ENCODE data around the gene TOGARAM2.
"Not testable (repeated sequence)": the region's sequence is repeated elsewhere in the genome, so short reads cannot be mapped to it uniquely, and the experiment has no call there.

Gene TOGARAM2

DNA sequence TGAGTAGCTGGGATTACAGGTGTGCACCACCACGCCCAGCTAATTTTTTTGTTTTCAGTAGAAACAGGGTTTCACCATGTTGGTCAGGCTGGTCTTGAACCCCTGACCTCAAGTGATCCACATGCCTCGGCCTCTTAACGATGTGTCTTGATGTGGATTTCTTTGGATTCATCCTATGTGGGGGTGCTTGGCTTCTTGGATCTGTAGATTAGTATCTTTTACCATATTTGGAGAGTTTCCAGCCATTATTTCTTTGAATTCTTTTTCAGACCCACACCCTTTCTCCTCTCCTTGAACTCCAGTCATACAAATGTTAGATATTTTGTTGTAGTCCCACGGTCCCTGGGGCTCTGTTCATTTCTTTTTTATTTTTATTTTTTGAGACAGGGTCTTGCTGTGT, 6.8 kb upstream of the TOGARAM2 start:
- in situ Hi-C loops (cut with MboI; ENCODE audit: low sequenced_read_pairs, unreplicated experiment): no loop called here
- DNase-seq (ENCODE audit: low spot score): no peak
- TF ChIP-seq, protein P1, sequence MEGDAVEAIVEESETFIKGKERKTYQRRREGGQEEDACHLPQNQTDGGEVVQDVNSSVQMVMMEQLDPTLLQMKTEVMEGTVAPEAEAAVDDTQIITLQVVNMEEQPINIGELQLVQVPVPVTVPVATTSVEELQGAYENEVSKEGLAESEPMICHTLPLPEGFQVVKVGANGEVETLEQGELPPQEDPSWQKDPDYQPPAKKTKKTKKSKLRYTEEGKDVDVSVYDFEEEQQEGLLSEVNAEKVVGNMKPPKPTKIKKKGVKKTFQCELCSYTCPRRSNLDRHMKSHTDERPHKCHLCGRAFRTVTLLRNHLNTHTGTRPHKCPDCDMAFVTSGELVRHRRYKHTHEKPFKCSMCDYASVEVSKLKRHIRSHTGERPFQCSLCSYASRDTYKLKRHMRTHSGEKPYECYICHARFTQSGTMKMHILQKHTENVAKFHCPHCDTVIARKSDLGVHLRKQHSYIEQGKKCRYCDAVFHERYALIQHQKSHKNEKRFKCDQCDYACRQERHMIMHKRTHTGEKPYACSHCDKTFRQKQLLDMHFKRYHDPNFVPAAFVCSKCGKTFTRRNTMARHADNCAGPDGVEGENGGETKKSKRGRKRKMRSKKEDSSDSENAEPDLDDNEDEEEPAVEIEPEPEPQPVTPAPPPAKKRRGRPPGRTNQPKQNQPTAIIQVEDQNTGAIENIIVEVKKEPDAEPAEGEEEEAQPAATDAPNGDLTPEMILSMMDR (IDR thresholded peaks at IDR 0.05; ENCODE audit: borderline replicate concordance, control extremely low read depth, extremely low read depth, insufficient read depth, missing control alignments): no peak

DNA sequence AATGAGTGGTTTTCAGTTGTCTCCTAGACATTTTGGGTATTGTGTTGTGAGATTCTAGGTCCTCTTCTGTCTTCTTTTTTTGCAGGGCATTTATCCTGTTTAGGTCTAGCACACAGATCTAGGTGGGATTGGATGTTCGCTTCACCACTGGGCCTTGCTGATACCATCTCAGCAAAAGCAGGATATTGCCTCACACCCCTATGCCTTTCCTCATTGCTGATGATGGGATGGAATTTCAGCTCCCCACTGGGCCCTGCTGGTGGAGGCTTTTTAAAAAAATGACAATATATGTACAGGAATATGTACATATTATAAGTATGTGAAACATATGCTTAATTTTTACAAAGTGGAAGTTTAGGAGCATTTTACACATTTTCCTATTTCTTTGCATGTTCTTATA, 5.4 kb upstream of the TOGARAM2 start:
- DNase-seq (ENCODE audit: low spot score): no peak
- in situ Hi-C loops (cut with MboI; ENCODE audit: low sequenced_read_pairs, unreplicated experiment): no loop called here
- TF ChIP-seq, protein P1 (IDR thresholded peaks at IDR 0.05; ENCODE audit: borderline replicate concordance, control extremely low read depth, extremely low read depth, insufficient read depth, missing control alignments): no peak

DNA sequence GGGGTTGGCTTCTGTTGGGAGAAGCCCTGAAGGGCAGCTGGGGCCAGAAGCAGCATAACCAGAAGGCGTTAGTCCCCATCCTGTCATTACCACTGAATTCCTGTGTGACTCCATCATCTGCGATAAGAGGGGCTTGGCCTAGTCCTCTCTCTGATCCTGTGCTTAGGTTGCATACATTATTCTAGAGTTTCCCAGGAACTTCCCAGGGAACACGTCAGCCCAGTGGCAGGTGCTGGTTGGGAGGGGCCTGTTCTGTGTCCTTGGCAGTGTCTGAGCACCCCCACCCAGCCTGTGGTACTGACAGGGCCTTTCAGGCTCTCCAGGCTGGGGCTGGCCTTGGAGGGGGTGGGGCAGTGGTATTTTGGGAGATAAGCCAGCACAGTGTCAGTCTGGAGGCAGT, 4.5 kb upstream of the TOGARAM2 start:
- DNase-seq (ENCODE audit: low spot score): no peak
- TF ChIP-seq, protein P1 (IDR thresholded peaks at IDR 0.05; ENCODE audit: borderline replicate concordance, control extremely low read depth, extremely low read depth, insufficient read depth, missing control alignments): no peak
- in situ Hi-C loops (cut with MboI; ENCODE audit: low sequenced_read_pairs, unreplicated experiment): no loop called here

DNA sequence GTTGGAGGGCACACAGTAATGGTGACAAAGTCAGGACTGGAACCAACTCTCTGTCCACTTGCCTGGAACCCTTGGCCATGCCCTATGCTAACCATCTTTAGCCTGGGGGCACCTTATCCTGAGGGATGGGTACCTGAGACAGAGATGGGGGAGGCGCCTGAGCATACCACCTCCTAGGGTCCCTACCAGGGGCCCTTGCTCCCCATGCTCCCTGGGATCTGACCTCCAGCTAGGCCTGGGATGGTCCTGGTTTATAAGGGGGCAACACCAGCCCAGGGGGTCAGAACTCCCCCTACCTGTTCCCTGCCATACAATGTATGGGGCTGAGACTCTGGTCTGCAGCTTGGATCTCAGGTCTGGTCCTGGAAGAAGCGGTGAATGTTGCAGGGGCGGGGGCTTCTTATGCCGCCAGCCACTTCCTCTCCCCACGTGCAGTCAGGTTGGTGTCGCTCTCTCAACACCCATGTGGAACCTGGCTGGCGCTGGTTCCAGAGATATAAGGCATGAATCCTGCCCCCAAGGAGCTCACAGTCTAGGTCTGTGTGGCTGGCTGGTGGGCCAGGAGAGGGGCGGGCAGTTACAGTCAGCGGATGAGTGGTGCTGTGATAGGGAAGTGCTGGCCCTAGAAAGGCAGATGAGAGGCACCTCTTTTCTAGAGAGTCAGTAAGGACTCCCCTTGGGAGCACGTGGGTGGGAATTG, 3.8 kb upstream of the TOGARAM2 start:
- peak; percentile 17 for DNase-seq (ENCODE audit: low spot score)
- in situ Hi-C loops (cut with MboI; ENCODE audit: low sequenced_read_pairs, unreplicated experiment): no loop called here
- TF ChIP-seq, protein P1 (IDR thresholded peaks at IDR 0.05; ENCODE audit: borderline replicate concordance, control extremely low read depth, extremely low read depth, insufficient read depth, missing control alignments): no peak

DNA sequence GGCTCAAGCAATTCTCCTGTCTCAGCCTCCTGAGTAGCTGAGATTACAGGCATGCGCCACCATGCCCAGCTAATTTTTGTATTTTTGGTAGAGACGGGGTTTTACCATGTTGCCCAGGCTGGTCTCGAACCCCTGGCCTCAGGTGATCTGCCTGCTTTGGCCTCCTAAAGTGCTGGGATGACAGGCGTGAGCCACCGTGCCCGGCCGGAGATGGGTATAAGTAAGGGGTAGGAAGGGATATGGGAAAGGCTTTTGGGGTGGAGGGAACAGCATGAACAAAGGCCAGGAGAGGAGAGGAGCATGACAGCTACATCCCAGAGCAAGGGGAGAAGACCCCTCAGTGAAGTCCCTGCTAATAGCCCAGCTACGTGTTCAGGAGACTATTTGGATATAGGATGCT, 3.1 kb upstream of the TOGARAM2 start:
- in situ Hi-C loops (cut with MboI; ENCODE audit: low sequenced_read_pairs, unreplicated experiment): not testable (repeated sequence)

DNA sequence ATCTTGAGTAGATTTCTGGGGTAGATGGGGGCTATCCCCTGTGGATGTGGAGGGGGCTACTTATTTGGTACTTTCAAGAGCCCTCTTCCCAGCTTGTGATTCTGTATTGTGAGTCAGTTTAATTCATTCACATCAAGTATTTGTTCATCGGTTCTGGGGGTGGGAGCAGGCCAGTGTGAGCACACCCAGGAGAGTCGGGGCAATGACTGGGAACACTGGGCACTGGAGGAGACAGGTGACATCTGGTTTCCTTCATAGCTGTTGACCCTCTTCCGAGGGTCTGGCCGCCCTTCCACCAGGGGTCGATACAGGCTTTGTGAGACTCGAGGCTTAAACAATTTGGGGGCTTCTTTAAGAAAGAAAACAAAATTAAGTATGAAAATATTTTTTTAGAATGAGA, 2.5 kb upstream of the TOGARAM2 start:
- no peak for DNase-seq (ENCODE audit: low spot score)
- in situ Hi-C loops (cut with MboI; ENCODE audit: low sequenced_read_pairs, unreplicated experiment): no loop called here
- TF ChIP-seq, protein P1 (IDR thresholded peaks at IDR 0.05; ENCODE audit: borderline replicate concordance, control extremely low read depth, extremely low read depth, insufficient read depth, missing control alignments): no peak

More for the DNA sequence above, 3.1 kb upstream of the TOGARAM2 start:
- DNase-seq (ENCODE audit: low spot score): peak; percentile 16

DNA sequence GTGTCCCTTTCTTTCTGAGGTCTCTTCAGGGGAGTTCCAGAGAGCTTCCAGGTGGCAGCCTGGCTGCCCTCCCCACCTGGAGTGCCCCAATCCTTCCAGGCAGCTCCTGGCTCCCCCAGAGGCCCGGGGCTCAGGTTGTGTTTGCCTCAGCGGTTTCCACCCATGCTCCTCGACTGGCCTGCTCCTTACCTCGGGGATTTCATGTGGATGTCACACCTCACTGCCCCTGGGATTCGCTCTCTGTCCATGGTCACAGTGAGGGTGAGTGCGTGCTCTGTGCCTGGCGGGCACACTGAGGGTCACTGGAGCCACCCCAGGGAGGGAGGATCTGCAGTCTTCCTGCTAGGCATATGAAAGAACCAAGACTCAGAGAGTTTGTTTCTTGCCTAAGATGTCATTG, 2.1 kb upstream of the TOGARAM2 start:
- TF ChIP-seq, protein P1 (IDR thresholded peaks at IDR 0.05; ENCODE audit: borderline replicate concordance, control extremely low read depth, extremely low read depth, insufficient read depth, missing control alignments): no peak
- in situ Hi-C loops (cut with MboI; ENCODE audit: low sequenced_read_pairs, unreplicated experiment): no loop called here
- peak; percentile 15 for DNase-seq (ENCODE audit: low spot score)

Data from GM13976 (cell line).